Measurements from ENCODE around the gene ZNF593OS.

The ZNF593OS gene

GRCh38 chr1:26145960-26146294, 25.7 kb downstream of the ZNF593OS start:
- DNase-seq (ENCODE audit: low spot score): no peak
- no peak for TF ChIP-seq CTCF (IDR thresholded peaks at IDR 0.05; ENCODE audit: borderline replicate concordance, control extremely low read depth, extremely low read depth, insufficient read depth, missing control alignments)
- in situ Hi-C loops (cut with MboI; ENCODE audit: low sequenced_read_pairs, unreplicated experiment): loop anchor here (5.0 kb wide), 1 partner anchor 39 kb away; no protein-coding TSS in a partner anchor

- in situ Hi-C loops (cut with MboI; ENCODE audit: low sequenced_read_pairs, unreplicated experiment): loop anchor here (5.0 kb wide), 1 partner anchor 38 kb away; no protein-coding TSS in a partner anchor
- DNase-seq (ENCODE audit: low spot score): peak; percentile 80
- peak; percentile 47 for TF ChIP-seq CTCF (IDR thresholded peaks at IDR 0.05; ENCODE audit: borderline replicate concordance, control extremely low read depth, extremely low read depth, insufficient read depth, missing control alignments)
Observed at GRCh38 chr1:26145041-26145959, 26.3 kb downstream of the ZNF593OS start.

- no peak for TF ChIP-seq CTCF (IDR thresholded peaks at IDR 0.05; ENCODE audit: borderline replicate concordance, control extremely low read depth, extremely low read depth, insufficient read depth, missing control alignments)
- DNase-seq (ENCODE audit: low spot score): no peak
- in situ Hi-C loops (cut with MboI; ENCODE audit: low sequenced_read_pairs, unreplicated experiment): no loop called here
Observed at GRCh38 chr1:26142159-26142558, 29.5 kb downstream of the ZNF593OS start.

- DNase-seq (ENCODE audit: low spot score): no peak
- no peak for TF ChIP-seq CTCF (IDR thresholded peaks at IDR 0.05; ENCODE audit: borderline replicate concordance, control extremely low read depth, extremely low read depth, insufficient read depth, missing control alignments)
- in situ Hi-C loops (cut with MboI; ENCODE audit: low sequenced_read_pairs, unreplicated experiment): no loop called here
Observed at GRCh38 chr1:26138974-26139558, 32.6 kb downstream of the ZNF593OS start.

GRCh38 chr1:26134466-26134865, 37.2 kb downstream of the ZNF593OS start:
- DNase-seq (ENCODE audit: low spot score): no peak
- in situ Hi-C loops (cut with MboI; ENCODE audit: low sequenced_read_pairs, unreplicated experiment): no loop called here
- no peak for TF ChIP-seq CTCF (IDR thresholded peaks at IDR 0.05; ENCODE audit: borderline replicate concordance, control extremely low read depth, extremely low read depth, insufficient read depth, missing control alignments)

GRCh38 chr1:26132834-26133167, 38.8 kb downstream of the ZNF593OS start:
- in situ Hi-C loops (cut with MboI; ENCODE audit: low sequenced_read_pairs, unreplicated experiment): no loop called here
- TF ChIP-seq CTCF (IDR thresholded peaks at IDR 0.05; ENCODE audit: borderline replicate concordance, control extremely low read depth, extremely low read depth, insufficient read depth, missing control alignments): no peak
- DNase-seq (ENCODE audit: low spot score): no peak

Data from GM13976 (cell line).